ENCODE measurements around the gene TCF7L2. TPM values are rescaled to one million over a fixed set of nuclear protein-coding genes. Genes with fewer than 3 reads are reported as not detected.

TCF7L2 gene
- total RNA-seq, 1 experiment from 2014 or later = 14.8 TPM

DNA sequence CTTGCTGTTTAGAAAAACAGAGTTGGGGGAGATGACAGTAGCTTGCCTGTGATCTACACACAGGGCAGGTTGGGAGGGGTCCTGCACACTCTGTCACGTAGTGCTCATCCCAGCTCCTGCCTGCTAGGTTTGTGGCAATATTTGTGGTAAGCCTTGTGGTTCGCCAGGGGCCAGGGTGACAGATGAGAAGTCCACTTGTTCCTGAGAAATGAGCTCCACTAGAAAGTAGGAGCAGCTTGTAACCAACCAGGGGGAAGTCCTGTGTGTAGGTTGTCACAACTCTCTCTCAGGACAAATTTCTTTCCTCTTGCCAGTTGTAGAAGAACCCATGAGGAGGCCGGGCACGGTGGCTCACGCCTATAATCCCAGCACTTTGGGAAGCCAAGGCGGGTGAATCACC is 147.0 kb downstream of the TCF7L2 start:
- Histone ChIP-seq H3K27me3 (ENCODE audit: insufficient read depth, low read depth) (no peaks in the 10 kb centered on the region), H3K36me3 (ENCODE audit: low read depth) (no peaks in the 10 kb centered on the region), H3K4me3 (no peak overlapping the region), H3K27ac (no peak overlapping the region), H3K79me2 (ENCODE audit: low read depth) (0 out of 2 replicates have a peak, but pooled peaks cover 17% of the 10 kb centered on the region), H3K9me2 (ENCODE audit: insufficient read depth) (no peaks in the 10 kb centered on the region), H3K9me3 (ENCODE audit: insufficient read depth, low read depth) (no peaks in the 10 kb centered on the region), H3K4me2 (no peak overlapping the region), H4K20me1 (ENCODE audit: insufficient read depth) (no peaks in the 10 kb centered on the region), H3K4me1 (replicated peaks; ENCODE audit: insufficient read depth) (peaks cover 44% of the 10 kb centered on the region), H3F3A (ENCODE audit: insufficient read depth, low read depth) (peaks cover 33% of the 10 kb centered on the region), H2AFZ (no peak overlapping the region)
- POLR2A ChIA-PET (ENCODE audit: unreplicated experiment) = no interaction called here
- CTCF ChIA-PET = no interaction called here
- no TSS peak for BruUV-seq (replicated peaks)
- DNase-seq = no peak
- TF ChIP-seq, protein P1, sequence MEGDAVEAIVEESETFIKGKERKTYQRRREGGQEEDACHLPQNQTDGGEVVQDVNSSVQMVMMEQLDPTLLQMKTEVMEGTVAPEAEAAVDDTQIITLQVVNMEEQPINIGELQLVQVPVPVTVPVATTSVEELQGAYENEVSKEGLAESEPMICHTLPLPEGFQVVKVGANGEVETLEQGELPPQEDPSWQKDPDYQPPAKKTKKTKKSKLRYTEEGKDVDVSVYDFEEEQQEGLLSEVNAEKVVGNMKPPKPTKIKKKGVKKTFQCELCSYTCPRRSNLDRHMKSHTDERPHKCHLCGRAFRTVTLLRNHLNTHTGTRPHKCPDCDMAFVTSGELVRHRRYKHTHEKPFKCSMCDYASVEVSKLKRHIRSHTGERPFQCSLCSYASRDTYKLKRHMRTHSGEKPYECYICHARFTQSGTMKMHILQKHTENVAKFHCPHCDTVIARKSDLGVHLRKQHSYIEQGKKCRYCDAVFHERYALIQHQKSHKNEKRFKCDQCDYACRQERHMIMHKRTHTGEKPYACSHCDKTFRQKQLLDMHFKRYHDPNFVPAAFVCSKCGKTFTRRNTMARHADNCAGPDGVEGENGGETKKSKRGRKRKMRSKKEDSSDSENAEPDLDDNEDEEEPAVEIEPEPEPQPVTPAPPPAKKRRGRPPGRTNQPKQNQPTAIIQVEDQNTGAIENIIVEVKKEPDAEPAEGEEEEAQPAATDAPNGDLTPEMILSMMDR (conservative IDR thresholded peaks at IDR 0.05) = no peak
- TF ChIP-seq EZH2 (IDR thresholded peaks at IDR 0.05; ENCODE audit: low read depth) = no peak
- intact Hi-C loops (cut with micrococcal nuclease; ENCODE audit: unreplicated experiment) = no loop called here

DNA sequence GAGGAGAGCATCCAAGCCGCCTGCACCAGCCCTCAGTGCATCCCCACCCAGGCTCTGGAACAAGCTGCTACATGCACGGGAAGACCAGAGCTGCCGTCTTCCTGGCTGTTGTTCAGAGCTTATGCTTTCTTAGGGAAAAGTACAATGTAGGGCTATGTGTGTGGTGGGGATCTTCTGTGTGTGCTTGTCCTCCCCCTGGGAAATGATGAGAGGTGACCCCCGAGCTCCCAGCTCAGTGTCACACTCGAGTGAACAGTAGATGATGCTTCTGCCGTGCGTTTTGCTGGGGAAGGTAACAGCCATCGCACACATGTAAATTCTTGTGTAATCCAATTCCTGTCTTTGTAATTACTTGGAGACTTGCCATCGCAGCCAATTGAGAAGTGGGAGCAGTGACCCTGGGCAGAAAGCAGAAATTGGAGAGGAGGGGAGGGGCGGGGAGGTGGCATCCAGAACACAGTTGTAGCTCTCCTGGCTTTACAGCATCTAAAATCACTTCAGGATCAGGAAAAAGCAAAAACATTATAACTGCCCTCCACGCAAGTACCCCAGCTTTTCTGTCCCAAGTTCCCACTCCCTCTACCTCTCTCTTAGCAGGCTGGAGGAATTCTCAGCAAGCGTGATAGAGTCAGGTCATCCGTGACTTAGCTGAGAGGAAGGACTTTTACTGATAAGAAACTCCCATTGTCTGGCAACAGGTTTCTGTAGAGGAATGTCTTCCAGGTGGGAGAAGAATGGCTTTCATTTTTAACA is 149.6 kb downstream of the TCF7L2 start:
- peaks cover 8% of the 10 kb centered on the region; the same call in 1 of the 2 replicates for H3F3A ChIP-seq (ENCODE audit: insufficient read depth, low read depth)
- H3K27me3 ChIP-seq (ENCODE audit: insufficient read depth, low read depth) = no peaks in the 10 kb centered on the region
- H3K4me3 ChIP-seq = no peak overlapping the region
- no peaks in the 10 kb centered on the region for H3K9me3 ChIP-seq (ENCODE audit: insufficient read depth, low read depth)
- intact Hi-C loops (cut with micrococcal nuclease; ENCODE audit: unreplicated experiment) = no loop called here
- no peak overlapping the region for H2AFZ ChIP-seq
- no peaks in the 10 kb centered on the region for H4K20me1 ChIP-seq (ENCODE audit: insufficient read depth)
- BruUV-seq (replicated peaks) = no TSS peak
- no peaks in the 10 kb centered on the region for H3K36me3 ChIP-seq (ENCODE audit: low read depth)
- H3K79me2 ChIP-seq (ENCODE audit: low read depth) = 0 out of 2 replicates have a peak, but pooled peaks cover 17% of the 10 kb centered on the region
- ChIA-PET POLR2A (ENCODE audit: unreplicated experiment) (no interaction called here), CTCF (no interaction called here)
- TF ChIP-seq, protein P1 (conservative IDR thresholded peaks at IDR 0.05) = no peak
- TF ChIP-seq EZH2 (IDR thresholded peaks at IDR 0.05; ENCODE audit: low read depth) = no peak
- no peak overlapping the region for H3K4me2 ChIP-seq
- H3K4me1 ChIP-seq (replicated peaks; ENCODE audit: insufficient read depth) = peaks cover 22% of the 10 kb centered on the region
- no peak for DNase-seq
- no peaks in the 10 kb centered on the region for H3K9me2 ChIP-seq (ENCODE audit: insufficient read depth)
- no peak overlapping the region for H3K27ac ChIP-seq

DNA sequence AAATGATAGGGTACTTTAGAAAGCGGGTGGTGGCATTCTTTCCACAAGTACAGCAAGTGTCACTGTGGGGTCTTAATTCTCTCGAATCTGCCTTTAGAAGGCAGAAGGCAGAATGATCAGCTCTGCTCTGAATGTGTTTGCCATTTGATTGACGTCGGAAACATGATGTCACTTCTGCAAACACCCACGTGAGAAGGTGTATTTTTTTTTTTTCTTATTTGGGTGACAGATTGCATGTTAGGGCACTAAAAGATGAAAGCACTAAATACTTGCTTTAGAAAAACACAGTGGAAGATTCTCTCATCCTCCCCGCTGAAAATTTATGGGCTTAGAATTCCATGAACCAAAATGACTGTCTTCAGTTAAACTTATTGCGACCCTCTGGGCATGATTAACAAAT is 150.2 kb downstream of the TCF7L2 start:
- DNase-seq = no peak
- Histone ChIP-seq H3K27me3 (ENCODE audit: insufficient read depth, low read depth) (no peaks in the 10 kb centered on the region), H3K4me3 (no peak overlapping the region), H3K79me2 (ENCODE audit: low read depth) (0 out of 2 replicates have a peak, but pooled peaks cover 10% of the 10 kb centered on the region), H3K9me2 (ENCODE audit: insufficient read depth) (no peaks in the 10 kb centered on the region), H3F3A (ENCODE audit: insufficient read depth, low read depth) (peaks cover 1% of the 10 kb centered on the region; the same call in 1 of the 2 replicates), H3K27ac (no peak overlapping the region), H3K4me2 (no peak overlapping the region), H3K9me3 (ENCODE audit: insufficient read depth, low read depth) (no peaks in the 10 kb centered on the region), H2AFZ (no peak overlapping the region), H3K4me1 (replicated peaks; ENCODE audit: insufficient read depth) (peaks cover 15% of the 10 kb centered on the region), H3K36me3 (ENCODE audit: low read depth) (no peaks in the 10 kb centered on the region), H4K20me1 (ENCODE audit: insufficient read depth) (no peaks in the 10 kb centered on the region)
- ChIA-PET POLR2A (ENCODE audit: unreplicated experiment) (interaction anchor here (0.7 kb wide), 1 partner anchor 543 kb away, joined by 3 read pairs; no protein-coding TSS in a partner anchor), CTCF (no interaction called here)
- TF ChIP-seq, protein P1 (conservative IDR thresholded peaks at IDR 0.05) = no peak
- TF ChIP-seq EZH2 (IDR thresholded peaks at IDR 0.05; ENCODE audit: low read depth) = no peak
- BruUV-seq (replicated peaks) = no TSS peak
- intact Hi-C loops (cut with micrococcal nuclease; ENCODE audit: unreplicated experiment) = no loop called here
